Measurements from ENCODE around the gene CNST.

GRCh38 chr1:246622035-246622652, 55.9 kb downstream of the CNST start:
- TF ChIP-seq POLR2A (IDR thresholded peaks at IDR 0.05) (no peak), CTCF (IDR thresholded peaks at IDR 0.05) (no peak)

All from lower leg skin (tissue), 3 donors.